ENCODE measurements around the gene POLQ. TPM values are rescaled to one million over a fixed set of nuclear protein-coding genes. Genes with fewer than 3 reads are reported as not detected.

The POLQ gene
- total and polyA plus RNA-seq, 2 of the 8 experiments (the other 6 are each of a cell fraction or from before 2014, with no cell fraction given), result 3.6 to 15.3 TPM

- TF ChIP-seq CHD7 (IDR thresholded peaks at IDR 0.05; ENCODE audit: insufficient replicate concordance, low read length) (no peak), NANOG (IDR thresholded peaks at IDR 0.05; ENCODE audit: insufficient read depth, low read depth, low read length, poor library complexity, severe bottlenecking) (no peak), SP4 (IDR thresholded peaks at IDR 0.05; ENCODE audit: low read length) (no peak), GABPA (IDR thresholded peaks at IDR 0.05; ENCODE audit: borderline replicate concordance, insufficient read depth, low read length) (no peak), NRF1 (IDR thresholded peaks at IDR 0.05; ENCODE audit: low read depth, low read length) (no peak), SRF (IDR thresholded peaks at IDR 0.05; ENCODE audit: low read depth, low read length) (no peak), BCL11A (IDR thresholded peaks at IDR 0.05; ENCODE audit: low read depth in 2 of 2, low read length in 2 of 2) (no peak)
Measured at GRCh38 chr3:121517953-121518655, 27.7 kb downstream of the POLQ start (continued).
